Stimulated activated CD8-positive, alpha-beta memory T cell treated with anti-CD3 and anti-CD28 coated beads, Interleukin-4, amount 100 ng/mL, for 1 hour (primary cell): ENCODE results near the gene ABCA10.
"Not testable (repeated sequence)": the region's sequence is repeated elsewhere in the genome, so short reads cannot be mapped to it uniquely, and the experiment has no call there.

ENCODE experiments used
- DNase-seq, 2 donors: peaks; one replicate each; pipeline ENCODE4 v3.0.0-alpha.2; 2020; ENCODE audit warnings: low read depth in 2 of 2, low spot score in 1 of 2

The ABCA10 gene

GRCh38 chr17:69228018-69228417 is 606 bp downstream of the ABCA10 start:
- DNase-seq = no peak

- DNase-seq = no peak
Observed at GRCh38 chr17:69227541-69227940, 1.1 kb downstream of the ABCA10 start.

- no peak for DNase-seq
Observed at GRCh38 chr17:69223809-69224208, 4.8 kb downstream of the ABCA10 start.

- DNase-seq = no peak
Observed at GRCh38 chr17:69222707-69223258, 5.8 kb downstream of the ABCA10 start.

GRCh38 chr17:69220098-69220497 is 8.5 kb downstream of the ABCA10 start:
- no peak for DNase-seq

GRCh38 chr17:69218986-69219385 is 9.6 kb downstream of the ABCA10 start:
- no peak for DNase-seq

- no peak for DNase-seq
Observed at GRCh38 chr17:69213059-69213813, 15.4 kb downstream of the ABCA10 start.

GRCh38 chr17:69208640-69209039 is 20.0 kb downstream of the ABCA10 start:
- no peak for DNase-seq

GRCh38 chr17:69207151-69207550 is 21.5 kb downstream of the ABCA10 start:
- DNase-seq = no peak

- DNase-seq = no peak
Observed at GRCh38 chr17:69198238-69198637, 30.4 kb downstream of the ABCA10 start.

GRCh38 chr17:69196105-69196653 is 32.4 kb downstream of the ABCA10 start:
- DNase-seq = not testable (repeated sequence)

GRCh38 chr17:69192754-69193153 is 35.9 kb downstream of the ABCA10 start:
- no peak for DNase-seq

GRCh38 chr17:69188796-69189195 is 39.8 kb downstream of the ABCA10 start:
- DNase-seq = no peak

GRCh38 chr17:69188064-69188463 is 40.6 kb downstream of the ABCA10 start:
- no peak for DNase-seq

GRCh38 chr17:69187294-69187693 is 41.3 kb downstream of the ABCA10 start:
- no peak for DNase-seq

GRCh38 chr17:69179227-69179952 is 49.2 kb downstream of the ABCA10 start:
- DNase-seq = no peak

- no peak for DNase-seq
Observed at GRCh38 chr17:69176457-69176795, 52.2 kb downstream of the ABCA10 start.

GRCh38 chr17:69175625-69176456 is 52.8 kb downstream of the ABCA10 start:
- no peak for DNase-seq

GRCh38 chr17:69175262-69175624 is 53.4 kb downstream of the ABCA10 start:
- no peak for DNase-seq

GRCh38 chr17:69173118-69173517 is 55.5 kb downstream of the ABCA10 start:
- no peak for DNase-seq

- DNase-seq = no peak
Observed at GRCh38 chr17:69170377-69170776, 58.2 kb downstream of the ABCA10 start.
